Measurements from ENCODE around the gene ERC1.
"Not testable (repeated sequence)": the region's sequence is repeated elsewhere in the genome, so short reads cannot be mapped to it uniquely, and the experiment has no call there.

Gene ERC1

DNA sequence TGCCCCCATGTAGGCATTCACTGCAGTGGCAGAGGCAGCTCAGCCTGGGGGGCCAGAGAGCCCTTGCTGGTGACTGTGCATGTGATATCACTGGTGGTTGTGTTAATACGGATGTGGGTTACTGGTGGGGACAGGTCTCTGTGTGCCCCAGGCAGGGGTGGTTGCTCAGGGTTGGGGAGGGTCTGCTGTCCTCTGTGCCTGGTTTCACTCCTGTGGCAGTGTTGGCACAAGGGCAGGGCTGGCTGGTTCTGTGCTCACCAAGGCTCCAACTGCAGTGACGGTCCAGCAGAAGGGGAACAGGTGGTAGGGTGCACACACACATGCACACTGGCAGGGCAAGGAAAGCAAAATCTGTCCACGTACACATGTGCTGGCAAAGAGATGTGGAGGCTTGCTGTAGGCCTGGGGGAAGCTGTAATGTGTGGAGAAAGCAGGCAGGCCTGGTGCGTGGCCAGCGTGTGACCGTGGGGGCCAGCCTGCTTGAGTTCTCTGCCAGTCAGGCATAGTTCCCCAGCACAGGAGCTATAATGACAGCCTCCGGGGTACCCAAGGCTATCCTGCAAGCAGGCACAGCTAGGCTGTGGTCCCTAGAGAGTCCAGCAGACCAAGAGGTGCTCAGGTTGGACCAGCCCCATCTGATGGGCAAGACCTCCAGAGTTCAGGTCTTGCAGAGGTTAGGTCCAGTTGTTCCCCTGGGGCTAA, 348.7 kb downstream of the ERC1 start:
- Histone ChIP-seq H3F3A (ENCODE audit: control insufficient read depth, insufficient read depth) (no peaks in the 10 kb centered on the region), H3K4me3 (ENCODE audit: low read length) (no peak overlapping the region), H3K4me1 (ENCODE audit: control insufficient read depth, low read length) (no peaks in the 10 kb centered on the region), H3K27me3 (ENCODE audit: control insufficient read depth, low read length) (no peaks in the 10 kb centered on the region), H3K79me2 (ENCODE audit: control insufficient read depth, low read length) (no peaks in the 10 kb centered on the region), H3K9me3 (ENCODE audit: control insufficient read depth, insufficient read depth, low read length) (no peaks in the 10 kb centered on the region), H4K20me1 (ENCODE audit: control insufficient read depth, insufficient read depth, low read depth, low read length) (no peaks in the 10 kb centered on the region), H3K27ac (ENCODE audit: low read depth, low read length) (no peak overlapping the region), H3K9me2 (replicated peaks; ENCODE audit: control insufficient read depth, low read length) (no peaks in the 10 kb centered on the region), H3K4me2 (ENCODE audit: low read length) (no peak overlapping the region), H3K36me3 (ENCODE audit: control insufficient read depth, low read length) (no peaks in the 10 kb centered on the region)
- TF ChIP-seq EZH2phosphoT487 (IDR thresholded peaks at IDR 0.05; ENCODE audit: borderline replicate concordance, low read length) = no peak
- TF ChIP-seq, protein P1, sequence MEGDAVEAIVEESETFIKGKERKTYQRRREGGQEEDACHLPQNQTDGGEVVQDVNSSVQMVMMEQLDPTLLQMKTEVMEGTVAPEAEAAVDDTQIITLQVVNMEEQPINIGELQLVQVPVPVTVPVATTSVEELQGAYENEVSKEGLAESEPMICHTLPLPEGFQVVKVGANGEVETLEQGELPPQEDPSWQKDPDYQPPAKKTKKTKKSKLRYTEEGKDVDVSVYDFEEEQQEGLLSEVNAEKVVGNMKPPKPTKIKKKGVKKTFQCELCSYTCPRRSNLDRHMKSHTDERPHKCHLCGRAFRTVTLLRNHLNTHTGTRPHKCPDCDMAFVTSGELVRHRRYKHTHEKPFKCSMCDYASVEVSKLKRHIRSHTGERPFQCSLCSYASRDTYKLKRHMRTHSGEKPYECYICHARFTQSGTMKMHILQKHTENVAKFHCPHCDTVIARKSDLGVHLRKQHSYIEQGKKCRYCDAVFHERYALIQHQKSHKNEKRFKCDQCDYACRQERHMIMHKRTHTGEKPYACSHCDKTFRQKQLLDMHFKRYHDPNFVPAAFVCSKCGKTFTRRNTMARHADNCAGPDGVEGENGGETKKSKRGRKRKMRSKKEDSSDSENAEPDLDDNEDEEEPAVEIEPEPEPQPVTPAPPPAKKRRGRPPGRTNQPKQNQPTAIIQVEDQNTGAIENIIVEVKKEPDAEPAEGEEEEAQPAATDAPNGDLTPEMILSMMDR (IDR thresholded peaks at IDR 0.05; ENCODE audit: low read depth, low read length, poor library complexity, severe bottlenecking) = no peak

DNA sequence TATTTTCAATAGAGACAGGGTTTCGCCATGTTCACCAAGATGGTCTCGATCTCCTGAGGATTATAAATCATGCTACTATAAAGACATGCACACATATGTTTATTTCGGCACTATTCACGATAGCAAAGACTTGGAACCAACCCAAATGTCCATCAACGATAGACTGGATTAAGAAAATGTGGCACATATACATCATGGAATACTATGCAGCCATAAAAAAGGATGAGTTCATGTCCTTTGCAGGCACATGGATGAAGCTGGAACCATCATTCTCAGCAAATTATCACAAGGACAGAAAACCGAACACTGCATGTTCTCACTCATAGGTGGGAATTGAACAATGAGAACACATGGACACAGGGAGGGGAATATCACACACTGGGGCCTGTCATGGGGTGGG, 350.2 kb downstream of the ERC1 start:
- not testable (repeated sequence) for H3K4me2 ChIP-seq (ENCODE audit: low read length); H3K9me3 ChIP-seq (ENCODE audit: control insufficient read depth, insufficient read depth, low read length); H3K36me3 ChIP-seq (ENCODE audit: control insufficient read depth, low read length); H3K79me2 ChIP-seq (ENCODE audit: control insufficient read depth, low read length); H3K27me3 ChIP-seq (ENCODE audit: control insufficient read depth, low read length); H3K4me1 ChIP-seq (ENCODE audit: control insufficient read depth, low read length); H3K4me3 ChIP-seq (ENCODE audit: low read length); H3F3A ChIP-seq (ENCODE audit: control insufficient read depth, insufficient read depth); H3K27ac ChIP-seq (ENCODE audit: low read depth, low read length); H3K9me2 ChIP-seq (replicated peaks; ENCODE audit: control insufficient read depth, low read length); H4K20me1 ChIP-seq (ENCODE audit: control insufficient read depth, insufficient read depth, low read depth, low read length)

DNA sequence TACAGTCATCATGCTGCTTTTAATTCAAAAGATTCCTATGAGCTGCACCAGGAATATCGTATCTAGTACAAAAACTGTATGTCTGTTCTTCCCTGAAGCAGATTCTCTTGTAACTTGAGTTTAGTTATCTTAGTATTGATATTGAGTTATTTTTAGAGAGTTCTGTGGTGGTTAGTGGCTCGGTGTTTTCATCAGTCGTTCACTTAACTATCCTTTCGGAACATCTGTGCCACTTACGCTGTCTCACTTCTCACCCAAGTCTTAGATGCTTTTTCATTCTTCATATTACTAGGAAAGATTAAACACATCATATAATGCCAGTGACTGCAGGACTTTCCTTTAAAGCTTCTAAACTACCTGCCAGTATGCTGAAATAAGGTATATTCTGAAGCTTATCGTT, 352.4 kb downstream of the ERC1 start:
- Histone ChIP-seq H3K9me2 (replicated peaks; ENCODE audit: control insufficient read depth, low read length) (no peaks in the 10 kb centered on the region), H3K4me3 (ENCODE audit: low read length) (no peak overlapping the region), H3F3A (ENCODE audit: control insufficient read depth, insufficient read depth) (no peaks in the 10 kb centered on the region), H3K9me3 (ENCODE audit: control insufficient read depth, insufficient read depth, low read length) (no peaks in the 10 kb centered on the region), H3K4me2 (ENCODE audit: low read length) (no peak overlapping the region), H3K79me2 (ENCODE audit: control insufficient read depth, low read length) (no peaks in the 10 kb centered on the region), H3K27me3 (ENCODE audit: control insufficient read depth, low read length) (no peaks in the 10 kb centered on the region), H3K36me3 (ENCODE audit: control insufficient read depth, low read length) (no peaks in the 10 kb centered on the region), H3K4me1 (ENCODE audit: control insufficient read depth, low read length) (no peaks in the 10 kb centered on the region), H3K27ac (ENCODE audit: low read depth, low read length) (no peak overlapping the region), H4K20me1 (ENCODE audit: control insufficient read depth, insufficient read depth, low read depth, low read length) (no peaks in the 10 kb centered on the region)
- no peak for TF ChIP-seq EZH2phosphoT487 (IDR thresholded peaks at IDR 0.05; ENCODE audit: borderline replicate concordance, low read length)
- TF ChIP-seq, protein P1 (IDR thresholded peaks at IDR 0.05; ENCODE audit: low read depth, low read length, poor library complexity, severe bottlenecking) = no peak

DNA sequence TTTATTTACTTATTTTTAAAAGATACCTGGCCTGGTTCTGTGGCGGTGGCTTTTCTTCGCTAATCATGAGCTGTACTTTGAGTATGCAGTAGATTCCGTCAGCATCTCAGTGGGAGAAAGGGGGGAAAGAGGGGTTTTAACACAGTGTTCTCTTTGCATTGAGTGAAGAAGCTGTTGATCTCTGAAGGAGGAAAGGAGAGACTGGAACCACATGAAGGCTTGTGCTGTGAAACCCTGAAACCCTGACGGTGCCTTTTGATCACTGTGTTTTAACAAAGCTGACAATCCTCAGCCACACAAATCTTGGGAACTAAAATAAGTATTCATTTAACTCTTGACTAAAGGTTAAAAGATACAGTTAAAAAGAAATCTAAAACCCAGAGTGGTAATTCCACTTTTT, 353.2 kb downstream of the ERC1 start:
- no peak for TF ChIP-seq EZH2phosphoT487 (IDR thresholded peaks at IDR 0.05; ENCODE audit: borderline replicate concordance, low read length)
- TF ChIP-seq, protein P1 (IDR thresholded peaks at IDR 0.05; ENCODE audit: low read depth, low read length, poor library complexity, severe bottlenecking) = no peak
- no peaks in the 10 kb centered on the region for H3K36me3 ChIP-seq (ENCODE audit: control insufficient read depth, low read length)
- H3K27ac ChIP-seq (ENCODE audit: low read depth, low read length) = no peak overlapping the region
- no peak overlapping the region for H3K4me3 ChIP-seq (ENCODE audit: low read length)
- H3K27me3 ChIP-seq (ENCODE audit: control insufficient read depth, low read length) = no peaks in the 10 kb centered on the region
- H3K4me1 ChIP-seq (ENCODE audit: control insufficient read depth, low read length) = no peaks in the 10 kb centered on the region
- no peak overlapping the region for H3K4me2 ChIP-seq (ENCODE audit: low read length)
- no peaks in the 10 kb centered on the region for H4K20me1 ChIP-seq (ENCODE audit: control insufficient read depth, insufficient read depth, low read depth, low read length)
- no peaks in the 10 kb centered on the region for H3K9me2 ChIP-seq (replicated peaks; ENCODE audit: control insufficient read depth, low read length)
- no peaks in the 10 kb centered on the region for H3F3A ChIP-seq (ENCODE audit: control insufficient read depth, insufficient read depth)
- H3K79me2 ChIP-seq (ENCODE audit: control insufficient read depth, low read length) = no peaks in the 10 kb centered on the region
- H3K9me3 ChIP-seq (ENCODE audit: control insufficient read depth, insufficient read depth, low read length) = no peaks in the 10 kb centered on the region

All from DOHH2 (cell line).